Measurements from ENCODE around the gene TBC1D8B.
"Not testable (repeated sequence)": the region's sequence is repeated elsewhere in the genome, so short reads cannot be mapped to it uniquely, and the experiment has no call there.

TBC1D8B gene

GRCh38 chrX:106802388-106803275 lies at the start of gene TBC1D8B:
TBC1D8B (plus strand) TSS chrX:106802673; CDS start chrX:106802854, 181 bp downstream.
- peak; percentile 71 for DNase-seq

- DNase-seq, result not testable (repeated sequence)
Observed at GRCh38 chrX:106769288-106769687, 33.2 kb upstream of the TBC1D8B start.

GRCh38 chrX:106774981-106775380 lies 27.5 kb upstream of the TBC1D8B start:
- DNase-seq, result no peak

- DNase-seq, result no peak
Observed at GRCh38 chrX:106780264-106780663, 22.2 kb upstream of the TBC1D8B start.

- DNase-seq, result no peak
Observed at GRCh38 chrX:106780664-106781377, 21.7 kb upstream of the TBC1D8B start.

- DNase-seq, result no peak
Observed at GRCh38 chrX:106783716-106784115, 18.8 kb upstream of the TBC1D8B start.

DNA sequence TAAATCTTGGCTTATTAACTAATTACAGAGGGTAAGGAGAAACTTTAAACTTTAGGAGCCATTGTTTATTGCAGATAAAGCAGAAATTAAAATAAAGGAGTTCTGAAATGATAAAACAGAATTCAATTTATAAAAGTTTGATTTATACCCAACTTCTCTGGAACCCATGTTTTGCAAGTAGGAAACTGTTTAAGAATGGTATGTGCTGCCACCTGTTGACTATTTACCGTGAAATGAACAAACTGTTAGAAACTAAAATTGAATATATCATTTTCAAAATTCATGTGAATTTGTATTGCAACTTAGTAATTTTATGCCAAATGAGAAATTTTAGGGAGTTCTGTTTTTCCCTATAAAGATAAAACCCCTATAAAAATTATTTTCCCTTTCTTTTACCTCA lies 11.0 kb upstream of the TBC1D8B start:
- no peak for DNase-seq

- no peak for DNase-seq
Observed at GRCh38 chrX:106802063-106802387, 448 bp upstream of the TBC1D8B start.

DNA sequence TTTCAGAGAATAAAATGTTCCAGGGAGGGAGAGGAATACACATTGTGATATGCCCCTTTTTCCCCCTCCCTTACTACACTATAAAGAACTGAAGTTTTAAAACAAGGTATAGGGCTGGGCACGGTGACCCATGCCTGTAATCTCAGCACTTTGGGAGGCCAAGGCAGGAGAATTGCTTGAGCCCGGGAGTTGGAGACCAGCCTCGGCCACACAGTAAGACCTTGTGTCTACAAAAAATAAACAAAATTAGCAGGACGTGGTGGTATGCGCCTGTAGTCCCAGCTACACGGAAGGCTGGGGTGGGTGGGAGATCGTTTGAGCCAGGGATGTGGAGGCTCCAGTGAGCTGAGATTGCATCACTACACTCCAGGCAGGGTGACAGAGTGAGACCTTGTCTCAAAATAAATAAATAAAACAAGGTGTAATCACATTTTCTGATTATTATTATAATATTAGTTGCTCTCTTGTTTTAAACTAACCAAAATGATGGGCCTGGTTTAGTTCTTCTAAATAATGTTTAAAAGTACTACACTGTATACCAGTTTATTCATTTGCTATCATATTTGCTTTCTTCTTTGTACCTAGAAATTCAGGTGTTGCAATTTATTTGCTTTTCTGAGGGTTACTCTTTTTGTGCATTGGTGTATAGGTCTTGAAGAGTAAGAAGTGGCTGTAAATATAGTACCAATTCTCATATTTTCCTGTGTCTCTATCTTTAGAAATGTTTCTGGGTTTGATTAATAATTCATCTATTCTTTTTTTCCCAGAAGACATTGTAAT lies 8.8 kb downstream of the TBC1D8B start:
- no peak for DNase-seq

DNA sequence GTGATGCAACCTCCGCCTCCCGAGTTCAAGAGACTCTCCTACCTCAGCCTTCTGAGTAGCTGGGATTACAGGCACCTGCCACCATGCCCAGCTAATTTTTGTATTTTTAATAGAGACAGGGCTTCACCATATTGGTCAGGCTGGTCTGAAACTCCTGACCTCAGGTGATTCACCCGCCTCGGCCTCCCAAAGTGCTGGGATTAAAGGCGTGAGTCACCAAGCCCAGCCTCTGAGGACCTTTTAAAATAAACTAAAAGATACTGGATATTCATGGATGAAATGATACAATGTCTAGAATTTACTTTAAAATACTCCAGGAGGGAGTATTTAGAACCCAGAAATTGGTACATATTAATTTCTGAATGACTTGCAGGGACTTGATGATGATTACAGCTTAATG lies 10.5 kb downstream of the TBC1D8B start:
- DNase-seq, result not testable (repeated sequence)

GRCh38 chrX:106814093-106814492 lies 11.6 kb downstream of the TBC1D8B start:
- not testable (repeated sequence) for DNase-seq

DNA sequence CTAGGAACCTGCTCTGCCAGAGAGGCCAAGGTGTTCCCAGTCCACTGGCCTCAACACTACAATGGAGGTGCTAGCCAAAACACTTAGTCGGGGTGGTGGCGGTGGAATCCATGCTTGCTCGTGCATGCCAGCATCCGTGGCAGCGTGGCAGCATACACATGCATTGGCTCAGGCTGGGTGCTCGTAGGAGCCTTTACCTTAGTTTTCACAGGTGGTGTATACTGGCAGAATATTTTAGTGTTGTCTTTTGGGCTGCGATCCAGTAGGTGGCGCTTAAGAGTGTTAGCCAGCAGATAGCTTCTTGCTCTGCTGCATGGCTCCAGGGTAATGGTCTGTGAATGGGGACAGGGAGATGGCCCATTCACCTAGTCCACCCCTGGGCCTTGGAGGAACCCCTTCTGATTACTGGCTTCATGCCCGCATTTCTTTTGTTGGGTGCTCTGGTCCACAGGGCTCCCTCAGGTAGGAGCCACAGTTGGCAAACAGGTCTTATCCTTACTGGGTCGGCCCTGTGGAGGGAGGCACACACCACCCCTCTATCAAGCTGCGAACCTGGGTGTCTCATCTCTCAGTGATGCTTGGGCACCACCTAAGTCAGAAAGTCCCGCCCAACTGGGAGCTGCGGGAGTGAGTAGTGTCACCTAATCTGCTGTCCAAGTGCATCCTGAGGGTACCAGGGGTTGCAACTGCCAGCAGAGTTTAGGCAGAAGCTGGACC lies 60.7 kb downstream of the TBC1D8B start:
- no peak for DNase-seq

- no peak for DNase-seq
Observed at GRCh38 chrX:106863697-106864096, 61.2 kb downstream of the TBC1D8B start.

DNA sequence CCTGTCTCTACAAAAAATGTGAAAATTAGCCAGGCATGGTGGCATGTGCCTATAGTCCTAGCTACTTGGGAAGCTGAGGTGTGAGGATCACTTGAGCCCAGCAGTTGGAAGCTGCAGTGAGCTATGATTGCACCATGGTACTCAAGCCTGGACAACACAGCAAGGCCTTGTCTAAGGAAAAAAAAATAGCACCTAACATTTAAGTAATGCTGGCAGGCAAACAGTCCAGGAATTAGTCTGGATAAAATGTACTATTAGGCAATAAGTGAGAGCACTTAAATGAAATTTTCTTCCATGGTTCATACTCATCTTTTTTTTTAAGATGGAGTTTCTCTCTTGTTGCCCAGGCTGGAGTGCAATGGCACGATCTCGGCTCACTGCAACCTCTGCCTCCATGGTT lies 70.3 kb downstream of the TBC1D8B start:
- DNase-seq, result not testable (repeated sequence)

DNA sequence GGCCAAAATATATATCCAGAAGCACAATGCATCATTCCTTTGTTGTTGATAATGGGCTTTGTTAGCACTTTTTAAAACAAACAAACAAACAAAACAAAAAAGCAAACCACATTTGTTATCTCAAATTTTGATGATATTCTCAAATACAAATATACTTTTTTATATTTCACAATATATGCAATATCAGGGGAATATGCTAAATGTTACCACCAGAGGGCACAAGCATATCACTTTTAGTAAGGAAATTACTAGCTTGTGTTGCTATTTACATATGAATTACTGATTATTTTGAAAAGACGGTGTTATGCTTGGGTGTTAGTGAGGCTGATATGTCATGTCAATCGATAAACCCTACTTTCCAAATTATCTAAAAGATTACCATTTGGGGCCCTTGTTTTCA lies 71.6 kb downstream of the TBC1D8B start:
- DNase-seq, result peak; percentile 19

GRCh38 chrX:106875151-106875550 lies 72.7 kb downstream of the TBC1D8B start:
- DNase-seq, result no peak

- DNase-seq, result no peak
Observed at GRCh38 chrX:106889468-106889867, 87.0 kb downstream of the TBC1D8B start.

GRCh38 chrX:106891762-106892460 lies 89.4 kb downstream of the TBC1D8B start:
- no peak for DNase-seq

DNA sequence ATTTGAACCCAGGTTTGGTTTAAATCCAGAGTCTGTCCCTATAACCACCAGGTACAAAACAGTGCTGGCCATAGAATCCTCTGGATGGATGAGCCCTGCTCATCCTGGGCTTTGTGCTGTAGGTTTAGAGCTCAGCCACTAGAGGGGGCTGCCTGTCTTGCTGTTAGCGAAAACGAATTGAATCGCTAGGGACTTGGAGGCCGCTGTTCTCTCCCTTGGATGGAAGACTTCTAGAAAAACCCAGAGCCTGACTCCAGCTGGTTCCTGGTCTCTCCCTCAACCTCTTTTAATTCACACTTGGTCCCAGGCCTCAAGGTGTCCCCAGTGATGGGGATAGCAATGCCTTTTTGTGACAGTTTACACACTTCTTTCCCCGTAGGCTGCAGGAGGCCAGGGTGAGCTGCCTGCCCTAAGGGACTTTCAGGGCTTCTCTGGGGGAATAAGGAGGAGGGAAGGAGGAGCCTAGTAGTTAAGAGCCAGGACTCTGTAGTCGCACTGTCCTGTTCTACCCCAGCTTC lies 92.0 kb downstream of the TBC1D8B start:
- DNase-seq, result peak; percentile 50

DNA sequence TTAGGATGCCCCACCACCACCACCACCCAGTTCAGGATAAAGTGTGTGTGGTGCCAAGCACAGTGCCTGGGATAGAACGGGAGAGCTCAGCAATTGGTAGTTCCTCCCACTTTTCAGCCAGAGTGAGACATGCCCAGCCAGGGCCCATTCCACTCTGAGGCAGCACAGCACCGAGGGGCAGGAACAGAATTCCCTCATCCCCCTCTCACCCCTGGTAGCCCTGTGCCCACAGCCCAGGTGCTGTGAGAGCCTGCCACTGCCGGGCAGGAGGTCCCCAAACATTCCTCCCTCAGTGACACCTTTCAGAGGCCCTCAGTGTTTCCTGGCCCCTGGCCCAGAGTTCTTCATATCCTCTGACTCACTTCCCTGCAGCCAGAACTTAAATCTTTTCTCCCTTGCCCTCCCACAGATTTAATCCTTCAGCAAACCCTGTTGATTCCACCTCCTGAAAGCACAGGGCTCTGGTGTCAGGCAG lies 92.5 kb downstream of the TBC1D8B start:
- no peak for DNase-seq

GRCh38 chrX:106897259-106897658 lies 94.8 kb downstream of the TBC1D8B start:
- no peak for DNase-seq

DNA sequence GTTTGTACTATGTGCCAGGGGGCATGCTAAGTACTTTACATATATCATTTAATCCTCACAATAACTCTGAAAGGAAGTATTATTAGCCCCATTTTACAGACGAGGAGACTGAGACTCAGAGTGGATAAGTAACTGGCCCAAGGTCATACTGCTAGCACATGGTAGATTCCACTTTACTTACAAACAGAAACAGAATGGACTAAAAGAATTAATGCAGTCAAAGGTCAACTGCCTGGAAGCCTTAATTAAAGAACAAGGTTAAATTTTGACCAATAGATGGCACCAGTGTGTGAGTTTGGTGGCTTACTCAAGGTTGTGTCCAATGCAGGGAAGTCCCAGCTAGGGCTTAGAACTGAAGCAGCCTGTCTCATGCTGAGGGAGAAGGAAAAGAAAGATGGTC lies 96.0 kb downstream of the TBC1D8B start:
- peak; percentile 35 for DNase-seq

Measured in NCI-H510A treated with DMSO at 0.1 percent for 48 hours (cell line).